C1 segment of cervical spinal cord (tissue), 14 donors: ENCODE measurements around the gene SUPT4H1.

ENCODE experiments used
- DNase-seq, 14 donors: peaks; one replicate each; lab custom pipeline; 2025; lab: John Stamatoyannopoulos, UW

SUPT4H1 gene

GRCh38 chr17:58381124-58382035 is 29.4 kb upstream of the SUPT4H1 start:
- peak in 6 of 14 donors; percentile 13 to 63 (median 22) for DNase-seq

DNA sequence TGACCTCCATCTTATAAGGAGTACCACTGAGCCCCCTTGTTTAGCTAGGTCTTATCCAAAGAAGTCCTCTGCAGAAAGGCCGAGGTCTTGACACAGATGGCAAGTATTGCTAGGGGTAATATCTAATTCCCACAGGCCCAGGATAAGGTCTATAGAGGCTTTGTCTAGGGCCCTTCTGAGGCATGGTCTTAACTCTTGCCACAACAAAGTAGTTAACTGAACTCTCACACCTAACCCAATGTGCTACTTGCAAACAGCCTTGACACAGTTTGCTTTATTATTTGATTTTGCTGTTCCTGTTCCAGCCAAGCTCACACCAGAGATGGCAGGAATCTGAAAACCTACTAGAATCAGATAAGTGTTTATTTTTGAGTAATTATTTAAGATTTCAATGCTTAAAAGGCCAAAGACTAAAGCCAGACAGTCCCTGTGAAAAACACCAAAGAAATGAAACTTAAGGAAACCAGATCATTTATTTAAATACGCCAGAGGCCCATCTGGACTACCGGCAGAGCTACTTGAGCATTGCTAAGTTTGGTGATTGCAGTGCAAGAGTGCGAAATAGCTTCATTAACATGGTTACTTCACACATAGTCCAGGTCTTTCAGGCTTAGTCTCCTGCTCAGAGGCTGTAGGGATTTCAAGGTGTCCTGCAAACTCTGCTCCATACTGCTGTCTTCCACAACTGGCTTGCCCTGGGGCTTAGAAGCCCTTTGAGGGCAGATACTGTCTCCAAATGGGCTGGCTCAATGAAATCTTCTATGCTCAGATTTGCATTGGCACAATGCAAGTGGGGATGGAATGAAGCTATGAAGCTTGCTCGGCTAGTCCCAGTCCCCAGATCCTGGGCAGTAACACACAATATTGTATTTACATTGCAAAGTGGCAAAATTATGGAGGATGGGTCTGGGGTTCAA is 28.5 kb upstream of the SUPT4H1 start:
- DNase-seq = no peak

- DNase-seq = no peak
These were observed 27.5 kb upstream of the SUPT4H1 start for GRCh38 chr17:58379511-58379824.

- DNase-seq = no peak
These were observed 26.9 kb upstream of the SUPT4H1 start for GRCh38 chr17:58378733-58379510.

DNA sequence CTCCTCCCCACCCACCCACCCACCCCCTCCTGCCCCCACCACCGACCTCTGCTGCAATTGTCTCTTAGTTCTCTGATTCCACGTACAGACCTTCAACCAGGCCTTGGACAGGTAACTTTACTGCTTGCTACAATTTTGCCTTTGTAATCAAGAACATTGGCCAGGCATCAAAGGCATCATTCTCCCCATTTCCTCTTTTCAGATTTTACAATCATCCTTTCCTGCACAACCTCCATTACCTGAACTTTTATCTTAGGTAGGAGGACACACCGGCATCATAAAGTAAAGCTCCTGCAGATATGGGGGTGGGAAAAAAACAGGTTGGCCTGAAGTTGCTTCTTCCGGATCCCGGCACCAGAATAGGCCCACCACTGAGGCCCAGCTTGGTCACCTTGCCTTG is 25.7 kb upstream of the SUPT4H1 start:
- no peak for DNase-seq

DNA sequence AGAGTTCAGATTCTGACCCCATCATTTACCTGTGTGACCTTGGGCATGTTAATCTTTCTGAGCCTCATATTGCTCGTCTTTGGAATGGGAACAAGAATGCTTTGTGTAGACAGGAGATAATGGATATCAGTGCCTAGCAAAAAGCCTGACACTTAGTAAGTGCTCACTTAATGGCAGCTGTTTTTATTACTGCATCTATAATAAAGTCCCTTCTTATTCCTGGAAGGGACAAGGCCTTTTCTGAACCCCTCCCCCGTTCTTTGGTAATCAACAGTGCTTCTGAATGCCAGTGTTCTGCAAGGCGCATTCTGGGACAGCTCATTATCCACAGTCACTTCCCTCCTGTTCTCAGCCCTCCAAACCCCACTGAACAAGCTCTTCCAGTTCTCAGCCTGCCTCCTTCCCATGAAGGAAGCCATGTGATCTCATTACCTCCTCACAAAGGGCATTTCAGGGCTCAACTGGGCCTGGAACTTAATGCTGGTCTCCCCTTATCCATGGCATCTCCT is 25.1 kb upstream of the SUPT4H1 start:
- no peak for DNase-seq

- DNase-seq = no peak
These were observed 24.5 kb upstream of the SUPT4H1 start for GRCh38 chr17:58376472-58377000.

GRCh38 chr17:58375811-58376210 is 23.8 kb upstream of the SUPT4H1 start:
- DNase-seq = no peak

DNA sequence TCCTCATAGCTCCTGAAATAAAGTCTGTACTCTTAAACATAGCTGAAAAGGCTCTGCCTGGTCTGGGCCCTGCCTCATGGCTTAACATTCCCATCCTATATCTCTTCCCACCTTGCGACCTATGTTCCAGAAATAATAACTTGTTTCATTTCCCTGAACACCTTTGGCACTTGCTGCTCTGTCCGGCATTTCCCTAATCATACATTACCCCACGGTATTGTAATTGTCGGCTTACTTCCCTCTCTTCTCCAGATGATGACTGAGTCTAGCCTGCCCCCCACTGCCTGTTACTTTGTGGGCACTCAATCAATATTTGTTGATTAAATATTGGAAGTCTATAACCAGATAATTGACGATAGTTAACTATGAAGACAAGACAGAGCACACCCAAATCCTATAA is 23.3 kb upstream of the SUPT4H1 start:
- no peak for DNase-seq

GRCh38 chr17:58373923-58374322 is 21.9 kb upstream of the SUPT4H1 start:
- DNase-seq = no peak

GRCh38 chr17:58373003-58373402 is 21.0 kb upstream of the SUPT4H1 start:
- no peak for DNase-seq

- peak in 1 of 14 donors; percentile 79 for DNase-seq
These were observed 19.4 kb upstream of the SUPT4H1 start for GRCh38 chr17:58371300-58371950.

GRCh38 chr17:58370716-58371115 is 18.7 kb upstream of the SUPT4H1 start:
- no peak for DNase-seq

- no peak for DNase-seq
These were observed 18.3 kb upstream of the SUPT4H1 start for GRCh38 chr17:58370309-58370708.

DNA sequence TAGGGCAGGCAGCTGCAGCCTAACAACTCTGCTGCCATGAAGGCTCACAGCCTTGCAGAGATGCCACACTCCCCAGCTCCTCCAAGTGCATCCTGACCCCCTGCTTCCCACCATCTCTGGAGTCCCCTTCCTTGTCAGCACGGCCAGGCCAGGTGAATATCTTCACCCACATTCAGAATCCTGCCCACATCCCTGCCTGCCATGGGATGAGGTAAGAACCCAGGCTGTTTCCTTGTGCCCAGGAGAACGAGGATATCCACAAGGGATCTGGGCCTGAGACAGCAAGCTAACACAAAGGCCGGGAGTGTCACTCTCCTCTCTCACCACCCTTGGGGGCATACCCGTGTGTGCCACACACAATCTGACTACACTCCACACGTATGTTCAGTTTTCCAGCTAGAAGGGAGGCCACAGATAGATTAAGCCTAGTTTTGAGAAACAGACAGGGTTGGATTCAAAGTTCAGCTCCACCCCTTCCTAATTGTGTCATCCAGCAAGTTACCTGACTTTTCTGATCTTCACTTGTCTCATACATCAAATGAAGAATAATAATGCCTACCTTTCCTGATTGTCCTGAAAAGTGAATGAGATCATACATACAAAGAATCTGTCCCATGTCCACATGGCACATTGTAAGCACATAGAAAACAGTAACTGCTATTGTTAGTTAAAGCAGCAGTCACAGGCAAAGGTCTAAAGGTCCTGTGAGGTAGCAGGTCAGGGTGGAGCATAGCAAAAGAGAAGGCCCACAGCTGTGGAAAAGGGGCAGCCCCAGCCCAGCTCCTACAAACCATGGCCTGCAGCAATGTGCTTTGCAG is 17.4 kb upstream of the SUPT4H1 start:
- no peak for DNase-seq

GRCh38 chr17:58368860-58369213 is 16.8 kb upstream of the SUPT4H1 start:
- DNase-seq = no peak

- DNase-seq = no peak
These were observed 15.5 kb upstream of the SUPT4H1 start for GRCh38 chr17:58367461-58367860.

- DNase-seq = no peak
These were observed 14.1 kb upstream of the SUPT4H1 start for GRCh38 chr17:58365980-58366595.

- DNase-seq = no peak
These were observed 13.4 kb upstream of the SUPT4H1 start for GRCh38 chr17:58365185-58365979.
